Measurements from ENCODE around the gene GRM1.
"Not testable (repeated sequence)": the region's sequence is repeated elsewhere in the genome, so short reads cannot be mapped to it uniquely, and the experiment has no call there.

GRM1 gene

DNA sequence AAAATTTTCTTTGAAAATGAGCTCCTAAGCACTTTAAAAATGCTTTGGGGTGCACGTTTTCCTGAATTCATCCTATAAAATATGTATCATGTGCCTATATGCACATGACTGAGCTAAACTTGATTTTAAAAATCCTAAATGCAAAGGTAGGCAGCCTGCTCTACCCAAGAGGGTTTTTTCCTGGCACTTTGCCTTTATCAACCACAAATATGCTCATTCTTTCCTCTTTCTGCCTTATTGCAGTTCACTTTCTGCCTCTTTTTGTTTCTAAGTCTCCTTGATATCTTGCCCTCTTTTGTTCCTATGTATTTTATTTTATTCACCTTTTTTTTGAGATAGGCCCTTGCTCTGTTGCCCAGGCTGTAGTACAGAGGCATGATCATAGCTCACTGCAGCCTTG is 229.3 kb downstream of the GRM1 start:
- H3K27me3 ChIP-seq (replicated peaks), result no peaks in the 10 kb centered on the region
- in situ Hi-C loops (cut with HindIII; ENCODE audit: low pct_ligation_motif_present, low sequenced_read_pairs), result no loop called here
- H3K36me3 ChIP-seq (replicated peaks), result no peaks in the 10 kb centered on the region
- no peak overlapping the region for H3K4me3 ChIP-seq (ENCODE audit: low read depth, low read length)
- H3K27ac ChIP-seq, result no peak overlapping the region
- TF ChIP-seq, protein P1, sequence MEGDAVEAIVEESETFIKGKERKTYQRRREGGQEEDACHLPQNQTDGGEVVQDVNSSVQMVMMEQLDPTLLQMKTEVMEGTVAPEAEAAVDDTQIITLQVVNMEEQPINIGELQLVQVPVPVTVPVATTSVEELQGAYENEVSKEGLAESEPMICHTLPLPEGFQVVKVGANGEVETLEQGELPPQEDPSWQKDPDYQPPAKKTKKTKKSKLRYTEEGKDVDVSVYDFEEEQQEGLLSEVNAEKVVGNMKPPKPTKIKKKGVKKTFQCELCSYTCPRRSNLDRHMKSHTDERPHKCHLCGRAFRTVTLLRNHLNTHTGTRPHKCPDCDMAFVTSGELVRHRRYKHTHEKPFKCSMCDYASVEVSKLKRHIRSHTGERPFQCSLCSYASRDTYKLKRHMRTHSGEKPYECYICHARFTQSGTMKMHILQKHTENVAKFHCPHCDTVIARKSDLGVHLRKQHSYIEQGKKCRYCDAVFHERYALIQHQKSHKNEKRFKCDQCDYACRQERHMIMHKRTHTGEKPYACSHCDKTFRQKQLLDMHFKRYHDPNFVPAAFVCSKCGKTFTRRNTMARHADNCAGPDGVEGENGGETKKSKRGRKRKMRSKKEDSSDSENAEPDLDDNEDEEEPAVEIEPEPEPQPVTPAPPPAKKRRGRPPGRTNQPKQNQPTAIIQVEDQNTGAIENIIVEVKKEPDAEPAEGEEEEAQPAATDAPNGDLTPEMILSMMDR (IDR thresholded peaks at IDR 0.05; ENCODE audit: low read depth, low read length, missing control alignments), result no peak
- DNase-seq, result no peak

DNA sequence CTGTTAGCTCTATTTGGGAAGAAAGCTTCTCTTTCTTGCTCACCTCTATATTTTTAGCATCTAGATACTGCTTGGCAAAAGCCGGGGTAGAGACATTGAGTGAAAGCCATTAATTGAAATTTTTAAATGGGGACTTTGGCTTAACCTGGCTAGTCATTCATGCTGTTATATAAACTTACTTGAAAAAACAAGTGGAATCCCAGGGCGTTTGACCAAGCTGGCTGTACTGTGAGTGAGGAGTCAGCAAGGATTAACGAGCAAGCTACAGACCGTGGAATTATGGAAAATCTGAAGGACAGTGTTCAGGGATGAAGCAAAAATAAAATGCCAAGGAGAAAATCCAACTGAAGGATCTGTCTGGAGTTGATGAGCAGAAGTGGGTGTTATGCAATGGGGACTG is 232.0 kb downstream of the GRM1 start:
- Histone ChIP-seq H3K4me3 (ENCODE audit: low read depth, low read length) (no peak overlapping the region), H3K27ac (no peak overlapping the region), H3K36me3 (replicated peaks) (no peaks in the 10 kb centered on the region), H3K27me3 (replicated peaks) (no peaks in the 10 kb centered on the region)
- in situ Hi-C loops (cut with HindIII; ENCODE audit: low pct_ligation_motif_present, low sequenced_read_pairs), result no loop called here
- TF ChIP-seq, protein P1 (IDR thresholded peaks at IDR 0.05; ENCODE audit: low read depth, low read length, missing control alignments), result no peak
- DNase-seq, result no peak

DNA sequence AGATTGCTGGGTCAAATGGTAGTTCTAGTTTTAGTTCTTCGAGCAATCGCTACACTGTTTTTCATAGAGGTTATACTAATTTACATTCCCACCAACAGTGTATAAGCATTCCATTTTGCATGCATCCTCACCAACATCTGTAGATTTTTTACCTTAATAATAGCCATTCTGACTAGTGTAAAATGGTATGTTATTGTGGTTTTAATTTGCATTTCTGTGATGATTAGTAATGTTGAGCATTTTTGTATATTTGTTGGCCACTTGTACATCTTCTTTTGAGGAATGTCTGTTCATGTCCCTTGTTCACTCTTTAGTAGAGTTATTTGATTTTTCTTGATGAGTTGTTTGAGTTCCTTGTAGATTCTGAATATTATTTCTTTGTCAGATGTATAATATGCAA is 236.2 kb downstream of the GRM1 start:
- Histone ChIP-seq H3K4me3 (ENCODE audit: low read depth, low read length) (no peak overlapping the region), H3K27ac (no peak overlapping the region), H3K27me3 (replicated peaks) (no peaks in the 10 kb centered on the region), H3K36me3 (replicated peaks) (no peaks in the 10 kb centered on the region)
- no peak for DNase-seq
- TF ChIP-seq, protein P1 (IDR thresholded peaks at IDR 0.05; ENCODE audit: low read depth, low read length, missing control alignments), result no peak
- in situ Hi-C loops (cut with HindIII; ENCODE audit: low pct_ligation_motif_present, low sequenced_read_pairs), result no loop called here

DNA sequence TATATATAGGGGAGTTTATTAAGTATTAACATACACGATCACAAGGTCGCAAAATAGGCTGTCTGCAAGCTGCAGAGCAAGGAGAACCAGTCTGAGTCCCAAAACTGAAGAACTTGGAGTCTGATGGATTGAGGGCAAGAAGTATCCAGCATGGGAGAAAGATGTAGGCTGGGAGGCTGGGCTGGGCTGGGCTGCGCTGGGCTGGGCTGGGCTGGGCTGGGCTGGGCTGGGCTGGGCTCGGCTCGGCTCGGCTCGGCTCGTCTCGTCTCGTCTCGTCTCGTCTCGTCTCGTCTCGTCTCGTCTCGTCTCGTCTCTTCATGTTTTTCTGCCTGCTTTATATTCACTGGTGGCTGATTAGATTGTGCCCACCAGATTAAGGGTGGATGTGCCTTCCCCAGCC is 238.6 kb downstream of the GRM1 start:
- TF ChIP-seq, protein P1 (IDR thresholded peaks at IDR 0.05; ENCODE audit: low read depth, low read length, missing control alignments), result no peak
- no peak for DNase-seq
- H3K36me3 ChIP-seq (replicated peaks), result no peaks in the 10 kb centered on the region
- H3K27me3 ChIP-seq (replicated peaks), result no peaks in the 10 kb centered on the region
- H3K27ac ChIP-seq, result no peak overlapping the region
- in situ Hi-C loops (cut with HindIII; ENCODE audit: low pct_ligation_motif_present, low sequenced_read_pairs), result no loop called here
- no peak overlapping the region for H3K4me3 ChIP-seq (ENCODE audit: low read depth, low read length)

DNA sequence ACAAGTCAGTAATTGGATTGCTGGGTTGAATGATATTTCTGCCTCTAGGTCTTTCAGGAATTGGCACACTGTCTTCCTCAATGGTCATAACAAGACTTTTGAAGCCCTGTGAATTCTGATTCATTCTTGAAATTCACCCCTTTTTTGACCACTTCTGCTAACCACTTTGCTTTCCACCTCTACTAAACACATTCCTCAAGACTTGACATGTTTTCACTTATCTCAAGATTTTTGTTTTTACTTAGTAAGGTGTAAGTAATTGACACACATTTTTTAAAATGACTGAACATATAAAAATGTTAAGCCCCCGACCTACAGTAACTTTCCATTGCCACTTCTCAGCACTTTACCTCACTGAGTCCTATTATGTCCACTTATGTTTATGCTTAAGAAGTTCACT is 239.1 kb downstream of the GRM1 start:
- H3K27me3 ChIP-seq (replicated peaks), result no peaks in the 10 kb centered on the region
- TF ChIP-seq, protein P1 (IDR thresholded peaks at IDR 0.05; ENCODE audit: low read depth, low read length, missing control alignments), result no peak
- DNase-seq, result no peak
- no peak overlapping the region for H3K27ac ChIP-seq
- H3K4me3 ChIP-seq (ENCODE audit: low read depth, low read length), result no peak overlapping the region
- no peaks in the 10 kb centered on the region for H3K36me3 ChIP-seq (replicated peaks)
- in situ Hi-C loops (cut with HindIII; ENCODE audit: low pct_ligation_motif_present, low sequenced_read_pairs), result no loop called here

DNA sequence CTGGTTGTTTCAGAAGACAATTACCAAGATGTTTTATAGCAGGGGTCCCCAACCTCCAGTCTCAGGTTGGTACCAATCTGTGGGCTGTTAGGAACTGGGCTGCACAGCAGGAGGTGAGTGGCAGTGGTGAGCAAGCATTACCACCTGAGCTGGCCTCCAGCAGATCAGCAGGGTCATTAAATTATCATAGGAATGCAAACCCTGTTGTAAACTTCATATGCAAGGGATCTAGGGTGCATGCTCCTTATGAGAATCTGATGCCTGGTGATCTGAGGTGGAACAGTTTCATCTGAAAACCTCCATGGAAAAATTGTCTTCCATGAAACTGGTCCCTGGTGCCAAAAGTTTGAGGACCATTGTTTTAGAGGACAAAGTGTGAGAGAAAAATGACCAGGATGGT is 240.6 kb downstream of the GRM1 start:
- no peak overlapping the region for H3K27ac ChIP-seq
- H3K36me3 ChIP-seq (replicated peaks), result no peaks in the 10 kb centered on the region
- H3K27me3 ChIP-seq (replicated peaks), result no peaks in the 10 kb centered on the region
- DNase-seq, result no peak
- TF ChIP-seq, protein P1 (IDR thresholded peaks at IDR 0.05; ENCODE audit: low read depth, low read length, missing control alignments), result no peak
- H3K4me3 ChIP-seq (ENCODE audit: low read depth, low read length), result no peak overlapping the region
- in situ Hi-C loops (cut with HindIII; ENCODE audit: low pct_ligation_motif_present, low sequenced_read_pairs), result no loop called here

DNA sequence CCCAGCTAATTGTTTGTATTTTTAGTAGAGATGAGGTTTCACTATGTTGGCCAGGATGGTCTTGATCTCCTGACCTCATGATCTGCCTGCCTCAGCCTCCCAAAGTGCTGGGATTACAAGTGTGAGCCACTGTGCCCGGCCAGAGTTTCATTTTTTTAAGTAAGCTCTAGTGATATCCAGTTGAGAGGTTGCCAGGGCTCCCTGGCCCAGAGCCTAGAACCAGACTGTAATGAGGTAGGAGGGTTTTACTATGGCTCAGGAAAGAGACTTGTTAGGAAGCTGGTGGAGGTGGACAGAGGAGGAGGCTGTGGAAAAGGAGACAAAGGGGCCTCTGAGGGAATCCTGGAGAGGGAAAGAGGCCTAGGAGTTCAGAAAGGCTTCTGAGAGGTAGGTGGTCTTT is 242.3 kb downstream of the GRM1 start:
- in situ Hi-C loops (cut with HindIII; ENCODE audit: low pct_ligation_motif_present, low sequenced_read_pairs); H3K36me3 ChIP-seq (replicated peaks); H3K27ac ChIP-seq; DNase-seq; H3K4me3 ChIP-seq (ENCODE audit: low read depth, low read length); H3K27me3 ChIP-seq (replicated peaks): not testable (repeated sequence)
